Testis (tissue), 3 donors: ENCODE measurements around the gene PLD1. TPM values are rescaled to one million over a fixed set of nuclear protein-coding genes. Genes with fewer than 3 reads are reported as not detected.

Experiments used
- DNase-seq: peaks from one replicate; pipeline ENCODE4 v3.0.0-alpha.2; 2019
- H3K27ac ChIP-seq, 2 donors: fragments of 200-600 bp; sonication (generic); one replicate each; pipeline ENCODE4 v1.5.1; 2019
- H3K27me3 ChIP-seq: fragments of 200-600 bp; sonication (generic); one replicate; pipeline ENCODE4 v1.5.1; 2019
- H3K36me3 ChIP-seq: fragments of 200-600 bp; sonication (generic); one replicate; pipeline ENCODE4 v1.5.1; 2017; ENCODE audit warnings: low read depth; ENCODE audit errors: missing control alignments
- H3K4me1 ChIP-seq: fragments of 200-600 bp; sonication (generic); one replicate; pipeline ENCODE4 v1.5.1; 2019
- H3K4me3 ChIP-seq, 2 donors: fragments of 200-600 bp; sonication (generic); one replicate each; pipeline ENCODE4 v1.5.1; 2017 to 2019
- H3K9me3 ChIP-seq: fragments of 200-600 bp; sonication (generic); one replicate; pipeline ENCODE4 v1.5.1; 2017
- POLR2A ChIP-seq: fragments of 450-650 bp; IDR thresholded peaks from one replicate; pipeline ENCODE4 v1.6.1; 2017; ENCODE audit warnings: antibody characterized with exemption, mild to moderate bottlenecking, moderate library complexity
- WGBS, 2 donors: methylation state at CpG; one replicate each; pipeline ENCODE4 v1.1.5; 2018; 5-methylcytosine and 5-hydroxymethylcytosine counted together
- intact Hi-C: fragments of 100-400 bp; cut with DNase I; formaldehyde crosslinking; loops from one replicate; pipeline ENCODE4 v1.15.1; 2023; ENCODE audit warnings: low total_unique reads
- polyA plus RNA-seq: library from polyadenylated mRNA; stranded (reverse); fragments of 350-450 nt; fragmentation: Illumina TruSeq; extraction: RNeasy Lipid Tissue Mini Kit (QIAGEN cat#74804); gene quantifications from one replicate; pipeline ENCODE4 v1.2.3, GENCODE V29; 2014; ENCODE audit warnings: low read depth, low replicate concordance; ENCODE audit not compliant: insufficient read depth
- total RNA-seq, 2 donors: library from RNA; depleted of rRNA; stranded (reverse); fragments of >200 nt; gene quantifications; one replicate each; pipeline ENCODE4 v1.2.3, GENCODE V29; 2016
- TF ChIP-seq, protein P1 (sequence below), 3 experiments: fragments of 450-650 bp in 2 of 3; fragments of 200-600 bp in 1 of 3; sonication (generic) in 1 of 3; IDR thresholded peaks; one replicate each; pipeline ENCODE4 v1.5.1; 2016 to 2019; ENCODE audit warnings: antibody characterized with exemption in 3 of 3, mild to moderate bottlenecking in 2 of 3, moderate library complexity in 1 of 3

Gene PLD1
- total and polyA plus RNA-seq, 3 donors from 2014 or later = 10.7 to 27.4 (median 19.1) TPM

DNA sequence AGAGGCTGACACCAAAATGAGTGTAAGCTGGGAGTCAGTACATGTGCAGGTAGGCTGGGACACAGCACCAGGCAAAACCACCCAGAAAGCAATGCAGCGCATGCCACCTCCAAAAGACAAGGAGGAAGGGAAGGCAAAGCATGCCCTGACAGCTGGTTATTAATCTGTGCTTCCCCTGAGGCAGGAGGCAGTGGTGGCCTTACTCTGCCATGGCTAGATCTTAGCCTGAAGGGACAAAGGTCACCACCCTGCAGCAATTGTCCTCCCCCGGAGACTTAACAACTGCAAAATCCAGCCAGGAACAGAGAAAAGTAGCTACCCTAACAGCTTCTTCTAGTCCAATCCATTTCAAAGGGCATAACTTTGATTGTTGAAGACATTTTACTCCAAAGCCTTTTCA, 73.7 kb downstream of the PLD1 start:
- no peak overlapping the region for H3K4me3 ChIP-seq

DNA sequence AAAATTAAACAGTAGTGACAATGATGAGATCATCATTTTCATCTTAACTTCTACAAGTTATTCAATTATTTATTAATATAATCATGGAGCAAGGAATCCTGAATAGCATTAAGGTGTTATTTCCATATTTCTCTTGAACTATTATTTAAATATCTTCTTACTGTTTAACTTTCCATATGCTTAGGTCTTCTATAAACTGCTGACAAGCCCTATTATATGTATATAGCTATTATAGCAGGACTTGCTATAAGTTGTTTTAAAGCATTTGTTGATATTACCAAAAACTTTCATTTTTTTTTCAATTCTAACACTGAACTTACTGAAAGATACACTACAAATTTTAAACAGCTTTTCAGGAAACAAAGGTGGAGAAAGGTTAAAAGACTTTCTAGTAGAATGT, 76.7 kb downstream of the PLD1 start:
- Histone ChIP-seq H3K4me3 (no peak overlapping the region), H3K9me3 (no peaks in the 10 kb centered on the region), H3K27ac (no peak overlapping the region), H3K36me3 (no peaks in the 10 kb centered on the region), H3K4me1 (no peaks in the 10 kb centered on the region), H3K27me3 (no peaks in the 10 kb centered on the region)
- TF ChIP-seq, protein P1, sequence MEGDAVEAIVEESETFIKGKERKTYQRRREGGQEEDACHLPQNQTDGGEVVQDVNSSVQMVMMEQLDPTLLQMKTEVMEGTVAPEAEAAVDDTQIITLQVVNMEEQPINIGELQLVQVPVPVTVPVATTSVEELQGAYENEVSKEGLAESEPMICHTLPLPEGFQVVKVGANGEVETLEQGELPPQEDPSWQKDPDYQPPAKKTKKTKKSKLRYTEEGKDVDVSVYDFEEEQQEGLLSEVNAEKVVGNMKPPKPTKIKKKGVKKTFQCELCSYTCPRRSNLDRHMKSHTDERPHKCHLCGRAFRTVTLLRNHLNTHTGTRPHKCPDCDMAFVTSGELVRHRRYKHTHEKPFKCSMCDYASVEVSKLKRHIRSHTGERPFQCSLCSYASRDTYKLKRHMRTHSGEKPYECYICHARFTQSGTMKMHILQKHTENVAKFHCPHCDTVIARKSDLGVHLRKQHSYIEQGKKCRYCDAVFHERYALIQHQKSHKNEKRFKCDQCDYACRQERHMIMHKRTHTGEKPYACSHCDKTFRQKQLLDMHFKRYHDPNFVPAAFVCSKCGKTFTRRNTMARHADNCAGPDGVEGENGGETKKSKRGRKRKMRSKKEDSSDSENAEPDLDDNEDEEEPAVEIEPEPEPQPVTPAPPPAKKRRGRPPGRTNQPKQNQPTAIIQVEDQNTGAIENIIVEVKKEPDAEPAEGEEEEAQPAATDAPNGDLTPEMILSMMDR (IDR thresholded peaks at IDR 0.05) = no peak
- TF ChIP-seq POLR2A = no peak
- no peak for DNase-seq
- intact Hi-C loops = no loop called here

More for the DNA sequence above, 73.7 kb downstream of the PLD1 start:
- Histone ChIP-seq H3K27me3 (no peaks in the 10 kb centered on the region), H3K27ac (no peak overlapping the region), H3K36me3 (no peaks in the 10 kb centered on the region), H3K9me3 (no peaks in the 10 kb centered on the region), H3K4me1 (no peaks in the 10 kb centered on the region)
- WGBS, 2 donors = 68 to 91% methylated on average over 2 of the region's 2 CpGs
- DNase-seq = no peak
- intact Hi-C loops = no loop called here
- TF ChIP-seq, protein P1 (IDR thresholded peaks at IDR 0.05) = no peak
- no peak for TF ChIP-seq POLR2A

DNA sequence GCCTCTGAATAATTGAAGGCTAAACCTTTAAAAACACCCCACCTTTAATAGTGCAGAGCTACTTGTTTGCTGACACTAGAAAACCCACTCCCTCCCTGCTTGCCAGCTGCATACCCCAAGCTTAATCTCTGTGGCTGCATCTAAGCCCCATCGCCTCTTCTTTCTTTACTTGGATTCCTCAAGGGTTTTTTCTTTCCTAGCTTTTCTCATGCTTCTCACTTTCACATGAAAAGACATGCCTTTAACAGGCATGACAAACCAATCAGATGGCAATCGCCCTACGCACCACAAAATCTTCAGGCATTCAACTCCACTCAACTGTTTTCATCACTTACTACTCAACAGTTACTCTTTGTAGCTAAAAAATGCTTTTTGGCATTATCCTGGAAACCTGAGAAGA, 77.5 kb downstream of the PLD1 start:
- no peaks in the 10 kb centered on the region for H3K4me1 ChIP-seq
- no peak overlapping the region for H3K27ac ChIP-seq
- no peaks in the 10 kb centered on the region for H3K9me3 ChIP-seq
- H3K27me3 ChIP-seq = no peaks in the 10 kb centered on the region
- intact Hi-C loops = no loop called here
- 94 to 97% methylated on average over 3 of the region's 3 CpGs for WGBS, 2 donors
- no peak for TF ChIP-seq POLR2A
- TF ChIP-seq, protein P1 (IDR thresholded peaks at IDR 0.05) = no peak
- H3K36me3 ChIP-seq = no peaks in the 10 kb centered on the region
- no peak for DNase-seq
- H3K4me3 ChIP-seq = no peak overlapping the region

DNA sequence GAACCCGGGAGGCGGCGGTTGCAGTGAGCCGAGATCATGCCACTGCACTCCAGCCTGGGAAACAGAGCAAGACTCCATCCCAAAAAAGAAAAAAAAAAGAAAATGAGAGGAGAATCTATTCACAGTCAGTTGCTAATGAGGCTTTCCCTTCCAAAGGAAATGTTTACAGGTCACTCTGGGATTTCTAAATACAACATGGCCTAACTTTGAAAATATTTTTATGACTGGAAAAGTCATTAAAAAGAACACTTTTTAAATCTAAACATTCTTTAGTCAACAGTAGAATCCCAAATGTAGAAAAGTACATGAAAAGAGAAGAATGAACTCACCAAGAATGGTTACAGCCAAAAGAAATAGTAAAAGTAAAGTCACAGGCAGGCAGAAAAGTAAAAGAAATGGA, 78.6 kb downstream of the PLD1 start:
- DNase-seq = no peak
- no peaks in the 10 kb centered on the region for H3K27me3 ChIP-seq
- WGBS, 2 donors = 54 to 65% methylated on average over 4 of the region's 4 CpGs

More for the DNA sequence above, 78.6 kb downstream of the PLD1 start:
- H3K27ac ChIP-seq = no peak overlapping the region
- no peaks in the 10 kb centered on the region for H3K9me3 ChIP-seq
- TF ChIP-seq POLR2A = no peak
- TF ChIP-seq, protein P1 (IDR thresholded peaks at IDR 0.05) = no peak
- intact Hi-C loops = no loop called here
- H3K4me3 ChIP-seq = no peak overlapping the region
- no peaks in the 10 kb centered on the region for H3K4me1 ChIP-seq
- no peaks in the 10 kb centered on the region for H3K36me3 ChIP-seq
